NOMO-1 treated with DMSO at 0.1 percent for 48 hours (cell line): ENCODE results near the gene JUN.
"Not testable (repeated sequence)": the region's sequence is repeated elsewhere in the genome, so short reads cannot be mapped to it uniquely, and the experiment has no call there.

Source experiments
- DNase-seq: peaks from one replicate; lab custom pipeline; 2025; ENCODE audit not compliant: unreplicated experiment; lab: John Stamatoyannopoulos, UW

JUN gene

GRCh38 chr1:58809325-58810010, 25.6 kb upstream of the JUN start:
- DNase-seq = no peak

GRCh38 chr1:58808077-58808476, 24.2 kb upstream of the JUN start:
- DNase-seq = no peak

- no peak for DNase-seq
Observed at GRCh38 chr1:58805716-58806571, 22.1 kb upstream of the JUN start.

GRCh38 chr1:58804853-58805565, 21.2 kb upstream of the JUN start:
- DNase-seq = no peak

GRCh38 chr1:58803858-58804257, 20.0 kb upstream of the JUN start:
- DNase-seq = no peak

- no peak for DNase-seq
Observed at GRCh38 chr1:58802640-58803399, 19.0 kb upstream of the JUN start.

GRCh38 chr1:58801286-58801685, 17.4 kb upstream of the JUN start:
- DNase-seq = not testable (repeated sequence)

- DNase-seq = no peak
Observed at GRCh38 chr1:58799650-58800049, 15.8 kb upstream of the JUN start.

GRCh38 chr1:58798910-58799442, 15.1 kb upstream of the JUN start:
- no peak for DNase-seq

GRCh38 chr1:58796416-58796815, 12.6 kb upstream of the JUN start:
- no peak for DNase-seq

- no peak for DNase-seq
Observed at GRCh38 chr1:58794585-58794984, 10.7 kb upstream of the JUN start.

GRCh38 chr1:58792846-58793245, 9.0 kb upstream of the JUN start:
- no peak for DNase-seq

GRCh38 chr1:58791106-58791505, 7.3 kb upstream of the JUN start:
- DNase-seq = no peak

GRCh38 chr1:58789996-58790660, 6.3 kb upstream of the JUN start:
- DNase-seq = no peak

GRCh38 chr1:58789322-58789856, 5.5 kb upstream of the JUN start:
- DNase-seq = no peak

GRCh38 chr1:58788259-58788658, 4.4 kb upstream of the JUN start:
- DNase-seq = no peak

- DNase-seq = no peak
Observed at GRCh38 chr1:58786927-58787245, 3.0 kb upstream of the JUN start.

GRCh38 chr1:58786184-58786926, 2.5 kb upstream of the JUN start:
- no peak for DNase-seq

- DNase-seq = no peak
Observed at GRCh38 chr1:58785442-58786058, 1.7 kb upstream of the JUN start.
